OCI-LY7 (cell line): Measurements from ENCODE around the gene DDC. TPM values are rescaled to one million over a fixed set of nuclear protein-coding genes. Genes with fewer than 3 reads are reported as not detected.

Experiments
- BruUV-seq: library from RNA; stranded (reverse); fragments of 400-500 nt; replicated peaks from 2 replicates; lab custom pipeline; 2021; lab: Mats Ljungman, UMichigan
- CTCF ChIA-PET: fragments of 300-600 bp; sonication (Branson Sonifier 250); formaldehyde crosslinking; loops from one replicate; lab custom pipeline; 2022; ENCODE audit warnings: antibody characterized with exemption; ENCODE audit not compliant: unreplicated experiment; lab: Charles Lee
- POLR2A ChIA-PET: fragments of 300-600 bp; sonication (Branson Sonifier 250); formaldehyde crosslinking; loops from one replicate; lab custom pipeline; 2022; ENCODE audit warnings: antibody characterized with exemption; lab: Charles Lee
- DNase-seq: peaks from one replicate; pipeline ENCODE4 v3.0.0-alpha.2; 2015; ENCODE audit warnings: low spot score
- H2AFZ ChIP-seq: fragments of 200-600 bp; sonication (generic), shearing (Covaris generic); 2 replicates; pipeline ENCODE4 v1.6.1; 2014; ENCODE audit warnings: mild to moderate bottlenecking, antibody characterized with exemption, low read length, moderate library complexity
- H3K27ac ChIP-seq: fragments of 200-600 bp; sonication (generic); 2 replicates; pipeline ENCODE4 v1.5.1; 2014; ENCODE audit warnings: mixed run types, low read depth, mild to moderate bottlenecking, moderate library complexity, low read length, inconsistent platforms; ENCODE audit not compliant: poor library complexity, severe bottlenecking
- H3K36me3 ChIP-seq: fragments of 200-600 bp; sonication (generic); 2 replicates; pipeline ENCODE4 v1.6.1; 2014; ENCODE audit warnings: mild to moderate bottlenecking, antibody characterized with exemption, low read length, moderate library complexity, mixed read lengths; ENCODE audit not compliant: insufficient read depth
- H3K4me1 ChIP-seq: fragments of 200-600 bp; sonication (generic); 2 replicates; pipeline ENCODE4 v1.5.1; 2014; ENCODE audit warnings: mild to moderate bottlenecking, low read length; ENCODE audit not compliant: insufficient read depth, poor library complexity, severe bottlenecking
- H3K4me2 ChIP-seq: fragments of 200-600 bp; sonication (generic); 2 replicates; pipeline ENCODE4 v1.6.1; 2014; ENCODE audit warnings: mild to moderate bottlenecking, low read length
- H3K4me3 ChIP-seq: fragments of 200-600 bp; sonication (generic); 2 replicates; pipeline ENCODE4 v1.5.1; 2014; ENCODE audit warnings: mild to moderate bottlenecking, low read depth, low read length; ENCODE audit not compliant: poor library complexity, severe bottlenecking
- H3K79me2 ChIP-seq: fragments of 200-600 bp; sonication (generic); 2 replicates; pipeline ENCODE4 v1.6.1; 2016; ENCODE audit warnings: low read depth, mild to moderate bottlenecking, low read length, moderate library complexity, mixed read lengths; ENCODE audit not compliant: insufficient read depth
- H3K9me2 ChIP-seq: fragments of 200-600 bp; sonication (generic); 2 replicates; pipeline ENCODE4 v1.6.1; 2016; ENCODE audit warnings: mild to moderate bottlenecking, low read length, mixed read lengths; ENCODE audit not compliant: insufficient read depth
- H3K9me3 ChIP-seq: fragments of 200-600 bp; sonication (generic); 2 replicates; pipeline ENCODE4 v1.6.1; 2014; ENCODE audit warnings: mild to moderate bottlenecking, mixed run types, low read length, mixed read lengths
- H4K20me1 ChIP-seq: fragments of 200-600 bp; sonication (generic); 2 replicates; pipeline ENCODE4 v1.6.1; 2014; ENCODE audit warnings: mild to moderate bottlenecking, antibody characterized with exemption, low read length, moderate library complexity, mixed read lengths; ENCODE audit not compliant: insufficient read depth
- EZH2phosphoT487 ChIP-seq: fragments of 200-600 bp; sonication (generic); IDR thresholded peaks from 2 replicates; pipeline ENCODE4 v1.6.1; 2018; ENCODE audit warnings: low read depth, borderline replicate concordance, mild to moderate bottlenecking, mixed run types, antibody characterized with exemption, low read length, moderate library complexity, mixed read lengths
- intact Hi-C: fragments of 100-400 bp; cut with micrococcal nuclease; formaldehyde crosslinking; loops from one replicate; pipeline ENCODE4 v1.10.0; 2022; ENCODE audit not compliant: unreplicated experiment
- total RNA-seq, 2 experiments: library from RNA; depleted of rRNA in 1 of 2; stranded (reverse); fragments of >200 nt in 1 of 2; shearing (Covaris generic) in 1 of 2; gene quantifications; 2 replicates each; pipeline ENCODE4 v1.2.3, GENCODE V29; 2014 to 2022
- TF ChIP-seq, protein P1 (sequence below): fragments of 200-600 bp; sonication (generic); conservative IDR thresholded peaks from 2 replicates; pipeline ENCODE4 v1.5.1; 2014; ENCODE audit warnings: mild to moderate bottlenecking, antibody characterized with exemption, low read length, moderate library complexity, mixed read lengths

DDC gene
- total RNA-seq, 2 experiments from 2014 or later = not detected

- no peaks in the 10 kb centered on the region for H3K9me2 ChIP-seq
- no peak overlapping the region for H3K4me3 ChIP-seq
- no peak overlapping the region for H3K4me2 ChIP-seq
- no peak overlapping the region for H2AFZ ChIP-seq
- H3K4me1 ChIP-seq = no peaks in the 10 kb centered on the region
- ChIA-PET CTCF (no interaction called here), POLR2A (interaction anchor here (1.4 kb wide), 1 partner anchor 8 kb away, joined by 4 read pairs; no protein-coding TSS in a partner anchor)
- BruUV-seq = no TSS peak
- TF ChIP-seq, protein P1, sequence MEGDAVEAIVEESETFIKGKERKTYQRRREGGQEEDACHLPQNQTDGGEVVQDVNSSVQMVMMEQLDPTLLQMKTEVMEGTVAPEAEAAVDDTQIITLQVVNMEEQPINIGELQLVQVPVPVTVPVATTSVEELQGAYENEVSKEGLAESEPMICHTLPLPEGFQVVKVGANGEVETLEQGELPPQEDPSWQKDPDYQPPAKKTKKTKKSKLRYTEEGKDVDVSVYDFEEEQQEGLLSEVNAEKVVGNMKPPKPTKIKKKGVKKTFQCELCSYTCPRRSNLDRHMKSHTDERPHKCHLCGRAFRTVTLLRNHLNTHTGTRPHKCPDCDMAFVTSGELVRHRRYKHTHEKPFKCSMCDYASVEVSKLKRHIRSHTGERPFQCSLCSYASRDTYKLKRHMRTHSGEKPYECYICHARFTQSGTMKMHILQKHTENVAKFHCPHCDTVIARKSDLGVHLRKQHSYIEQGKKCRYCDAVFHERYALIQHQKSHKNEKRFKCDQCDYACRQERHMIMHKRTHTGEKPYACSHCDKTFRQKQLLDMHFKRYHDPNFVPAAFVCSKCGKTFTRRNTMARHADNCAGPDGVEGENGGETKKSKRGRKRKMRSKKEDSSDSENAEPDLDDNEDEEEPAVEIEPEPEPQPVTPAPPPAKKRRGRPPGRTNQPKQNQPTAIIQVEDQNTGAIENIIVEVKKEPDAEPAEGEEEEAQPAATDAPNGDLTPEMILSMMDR = no peak
- H3K79me2 ChIP-seq = no peaks in the 10 kb centered on the region
- no peaks in the 10 kb centered on the region for H3K9me3 ChIP-seq
- no peaks in the 10 kb centered on the region for H4K20me1 ChIP-seq
- no peak for DNase-seq
- H3K27ac ChIP-seq = no peak overlapping the region
- no peaks in the 10 kb centered on the region for H3K36me3 ChIP-seq
- intact Hi-C loops = no loop called here
Measured at GRCh38 chr7:50599385-50599784, 34.2 kb upstream of the DDC start.

GRCh38 chr7:50598460-50599343 is 33.5 kb upstream of the DDC start:
- Histone ChIP-seq H4K20me1 (no peaks in the 10 kb centered on the region), H3K9me3 (no peaks in the 10 kb centered on the region), H3K4me2 (no peak overlapping the region), H3K4me3 (no peak overlapping the region), H3K4me1 (no peaks in the 10 kb centered on the region), H2AFZ (no peak overlapping the region), H3K27ac (no peak overlapping the region), H3K36me3 (no peaks in the 10 kb centered on the region), H3K79me2 (no peaks in the 10 kb centered on the region), H3K9me2 (no peaks in the 10 kb centered on the region)
- no TSS peak for BruUV-seq
- no peak for DNase-seq
- ChIA-PET CTCF (no interaction called here), POLR2A (interaction anchor here (1.4 kb wide), 1 partner anchor 9 kb away, joined by 4 read pairs; no protein-coding TSS in a partner anchor)
- TF ChIP-seq EZH2phosphoT487 = no peak
- TF ChIP-seq, protein P1 = no peak
- intact Hi-C loops = no loop called here

DNA sequence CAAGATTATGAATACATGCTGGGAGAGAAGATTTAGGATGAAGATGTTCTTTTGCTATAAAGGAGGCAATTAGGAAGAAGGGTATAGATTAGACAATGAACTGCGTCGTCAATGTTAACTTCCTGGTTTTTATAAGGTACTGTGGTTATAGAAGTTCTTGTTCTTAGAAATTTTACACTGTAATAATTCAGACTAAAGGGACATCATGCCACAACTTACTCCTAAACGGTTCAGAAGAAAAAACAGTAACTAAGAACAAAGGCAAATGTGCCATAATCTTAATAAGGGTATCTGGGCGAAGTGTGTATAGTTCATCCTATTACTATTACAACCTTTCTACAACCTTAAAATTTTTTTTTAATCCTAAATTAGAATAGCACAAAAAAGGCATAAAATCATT is 31.3 kb upstream of the DDC start:
- intact Hi-C loops = no loop called here
- no TSS peak for BruUV-seq
- TF ChIP-seq, protein P1 = no peak
- no peak for TF ChIP-seq EZH2phosphoT487
- DNase-seq = no peak
- Histone ChIP-seq H3K4me2 (no peak overlapping the region), H2AFZ (no peak overlapping the region), H3K9me2 (no peaks in the 10 kb centered on the region), H4K20me1 (no peaks in the 10 kb centered on the region), H3K27ac (no peak overlapping the region), H3K36me3 (no peaks in the 10 kb centered on the region), H3K4me3 (no peak overlapping the region), H3K9me3 (no peaks in the 10 kb centered on the region), H3K4me1 (no peaks in the 10 kb centered on the region), H3K79me2 (no peaks in the 10 kb centered on the region)
- ChIA-PET CTCF (no interaction called here), POLR2A (no interaction called here)
